GF-D8 (cell line): Measurements from ENCODE around the gene GUCA2A.
A peak's percentile ranks its signal among the peaks of the same experiment; 100 is the strongest.
"Not testable (repeated sequence)": the region's sequence is repeated elsewhere in the genome, so short reads cannot be mapped to it uniquely, and the experiment has no call there.

ENCODE experiments used
- DNase-seq: peaks from one replicate; lab custom pipeline; 2025; lab: John Stamatoyannopoulos, UW

Gene GUCA2A

GRCh38 chr1:42164551-42165420 is at the start of gene GUCA2A:
GUCA2A (minus strand) TSS chr1:42164745; CDS start chr1:42164712, 33 bp downstream.
- no peak for DNase-seq

- peak; percentile 32 for DNase-seq
Measured at GRCh38 chr1:42211224-42211623, 46.7 kb upstream of the GUCA2A start.

- DNase-seq, result no peak
Measured at GRCh38 chr1:42210421-42211133, 46.0 kb upstream of the GUCA2A start.

GRCh38 chr1:42209526-42210251 is 45.1 kb upstream of the GUCA2A start:
- no peak for DNase-seq

GRCh38 chr1:42206930-42207329 is 42.4 kb upstream of the GUCA2A start:
- DNase-seq, result not testable (repeated sequence)

GRCh38 chr1:42206164-42206563 is 41.6 kb upstream of the GUCA2A start:
- DNase-seq, result no peak

- no peak for DNase-seq
Measured at GRCh38 chr1:42201986-42202385, 37.4 kb upstream of the GUCA2A start.

- no peak for DNase-seq
Measured at GRCh38 chr1:42198251-42198650, 33.7 kb upstream of the GUCA2A start.

GRCh38 chr1:42195841-42196240 is 31.3 kb upstream of the GUCA2A start:
- DNase-seq, result no peak

GRCh38 chr1:42192106-42192505 is 27.6 kb upstream of the GUCA2A start:
- DNase-seq, result no peak

GRCh38 chr1:42191319-42191718 is 26.8 kb upstream of the GUCA2A start:
- no peak for DNase-seq

- DNase-seq, result no peak
Measured at GRCh38 chr1:42189931-42190853, 25.6 kb upstream of the GUCA2A start.

GRCh38 chr1:42186152-42186551 is 21.6 kb upstream of the GUCA2A start:
- no peak for DNase-seq

GRCh38 chr1:42184616-42185015 is 20.1 kb upstream of the GUCA2A start:
- DNase-seq, result no peak

GRCh38 chr1:42183957-42184268 is 19.4 kb upstream of the GUCA2A start:
- no peak for DNase-seq

- no peak for DNase-seq
Measured at GRCh38 chr1:42183210-42183956, 18.8 kb upstream of the GUCA2A start.

- DNase-seq, result no peak
Measured at GRCh38 chr1:42181687-42182086, 17.1 kb upstream of the GUCA2A start.

GRCh38 chr1:42179900-42180329 is 15.4 kb upstream of the GUCA2A start:
- no peak for DNase-seq

GRCh38 chr1:42179275-42179674 is 14.7 kb upstream of the GUCA2A start:
- no peak for DNase-seq

- DNase-seq, result no peak
Measured at GRCh38 chr1:42178249-42178648, 13.7 kb upstream of the GUCA2A start.

- DNase-seq, result no peak
Measured at GRCh38 chr1:42177541-42177981, 13.0 kb upstream of the GUCA2A start.
